Thoracic aorta (tissue), 2 donors: ENCODE data around the gene SLC6A9. TPM values are rescaled to one million over a fixed set of nuclear protein-coding genes. Genes with fewer than 3 reads are reported as not detected.
A peak's percentile ranks its signal among the peaks of the same experiment; 100 is the strongest.

Experiments used
- ATAC-seq: fragments of 150-250 bp; one replicate; pipeline ENCODE4 v1.8.0; 2017; ENCODE audit warnings: low read depth; ENCODE audit not compliant: insufficient number of reproducible peaks, low FRiP score
- DNase-seq: peaks from one replicate; pipeline ENCODE4 v3.0.0-alpha.2; 2020; ENCODE audit warnings: low spot score
- H3K27ac ChIP-seq, 2 donors: fragments of 200-600 bp; sonication (generic); 1 replicate in 1 of 2; 2 replicates in 1 of 2; pipeline ENCODE4 v1.5.1; 2016; ENCODE audit warnings: mild to moderate bottlenecking in 2 of 2, moderate library complexity in 2 of 2
- H3K27me3 ChIP-seq: fragments of 200-600 bp; sonication (generic); replicated peaks from 2 replicates; pipeline ENCODE4 v1.6.0; 2016; ENCODE audit warnings: mild to moderate bottlenecking; ENCODE audit not compliant: insufficient read depth
- H3K36me3 ChIP-seq: fragments of 200-600 bp; sonication (generic); one replicate; pipeline ENCODE4 v1.5.1; 2016
- H3K4me1 ChIP-seq, 2 donors: fragments of 200-600 bp; sonication (generic); 1 replicate in 1 of 2; 2 replicates in 1 of 2; pipeline versions ENCODE4 v1.5.1 to v1.6.0; 2016; ENCODE audit warnings: low read depth in 2 of 2, mild to moderate bottlenecking in 1 of 2; ENCODE audit not compliant: control insufficient read depth in 1 of 2
- H3K4me3 ChIP-seq: fragments of 200-600 bp; sonication (generic); 2 replicates; pipeline ENCODE4 v1.5.1; 2016; ENCODE audit warnings: mild to moderate bottlenecking
- H3K9me3 ChIP-seq: fragments of 200-600 bp; sonication (generic); 2 replicates; pipeline ENCODE4 v1.5.1; 2016
- CTCF ChIP-seq: fragments of 200-600 bp; sonication (generic); IDR thresholded peaks from one replicate; pipeline ENCODE4 v1.5.1; 2019; ENCODE audit warnings: antibody characterized with exemption
- total RNA-seq, 2 donors: library from RNA; depleted of rRNA; stranded (reverse); fragments of >200 nt; gene quantifications; one replicate each; pipeline versions ENCODE4 v1.1.0 to v1.2.3, GENCODE V29; 2016

SLC6A9 gene
- total RNA-seq, 2 donors from 2014 or later = 15.0 to 26.8 TPM

- peak overlapping the region in 1 of 2 donors; percentile 88 for H3K27ac ChIP-seq
- DNase-seq = no peak
Measured at GRCh38 chr1:44049839-44050238, 18.6 kb upstream of the SLC6A9 start.

GRCh38 chr1:44048532-44049215 is 17.4 kb upstream of the SLC6A9 start:
- Histone ChIP-seq H3K9me3 (no peaks in the 10 kb centered on the region), H3K4me3 (peak overlapping the region; percentile 56), H3K27ac (peak overlapping the region; percentile 80 to 88), H3K36me3 (no peaks in the 10 kb centered on the region), H3K4me1 (peaks cover 27 to 50% of the 10 kb centered on the region in 2 donors), H3K27me3 (no peaks in the 10 kb centered on the region)
- no peak for TF ChIP-seq CTCF
- no peak for DNase-seq
- ATAC-seq = no peak

More at GRCh38 chr1:44049839-44050238, 18.6 kb upstream of the SLC6A9 start:
- no peak for ATAC-seq
- Histone ChIP-seq H3K4me3 (no peak overlapping the region), H3K36me3 (no peaks in the 10 kb centered on the region), H3K9me3 (no peaks in the 10 kb centered on the region), H3K4me1 (peaks cover 27 to 55% of the 10 kb centered on the region in 2 donors), H3K27me3 (no peaks in the 10 kb centered on the region)
- no peak for TF ChIP-seq CTCF

- Histone ChIP-seq H3K36me3 (no peaks in the 10 kb centered on the region), H3K27ac (peak overlapping the region; percentile 80 to 88)
- no peak for DNase-seq
Measured at GRCh38 chr1:44047131-44047530, 15.9 kb upstream of the SLC6A9 start.

GRCh38 chr1:44045064-44045463 is 13.8 kb upstream of the SLC6A9 start:
- no peaks in the 10 kb centered on the region for H3K36me3 ChIP-seq
- H3K9me3 ChIP-seq = no peaks in the 10 kb centered on the region
- H3K27me3 ChIP-seq = no peaks in the 10 kb centered on the region
- no peak for ATAC-seq
- H3K27ac ChIP-seq = no peak overlapping the region
- TF ChIP-seq CTCF = no peak
- peaks cover 23 to 32% of the 10 kb centered on the region in 2 donors for H3K4me1 ChIP-seq
- no peak overlapping the region for H3K4me3 ChIP-seq
- no peak for DNase-seq

More at GRCh38 chr1:44047131-44047530, 15.9 kb upstream of the SLC6A9 start:
- no peaks in the 10 kb centered on the region for H3K27me3 ChIP-seq
- H3K4me1 ChIP-seq = peaks cover 27 to 40% of the 10 kb centered on the region in 2 donors
- no peak for ATAC-seq
- no peaks in the 10 kb centered on the region for H3K9me3 ChIP-seq
- TF ChIP-seq CTCF = no peak
- peak overlapping the region; percentile 56 for H3K4me3 ChIP-seq

- Histone ChIP-seq H3K4me1 (peaks cover 14 to 24% of the 10 kb centered on the region in 2 donors), H3K27me3 (no peaks in the 10 kb centered on the region), H3K4me3 (no peak overlapping the region), H3K27ac (no peak overlapping the region), H3K9me3 (no peaks in the 10 kb centered on the region), H3K36me3 (no peaks in the 10 kb centered on the region)
- no peak for TF ChIP-seq CTCF
- no peak for ATAC-seq
- no peak for DNase-seq
Measured at GRCh38 chr1:44044071-44044801, 13.0 kb upstream of the SLC6A9 start.
